ENCODE data around the gene MACROD2. TPM values are rescaled to one million over a fixed set of nuclear protein-coding genes. Genes with fewer than 3 reads are reported as not detected.

MACROD2 gene
- total RNA-seq, 2 experiments from 2014 or later = not detected

- no peak overlapping the region for H3K4me3 Mint-ChIP-seq
- no peaks in the 10 kb centered on the region for H3K27me3 Mint-ChIP-seq
- POLR2A ChIA-PET = no interaction called here
- no peak for DNase-seq
- no peaks in the 10 kb centered on the region for H3K36me3 Mint-ChIP-seq (ENCODE audit: low read depth)
- CTCF ChIA-PET = no interaction called here
- H3K4me1 Mint-ChIP-seq = no peaks in the 10 kb centered on the region
- peaks cover 10% of the 10 kb centered on the region for H3K9me3 Mint-ChIP-seq
- H3K27ac Mint-ChIP-seq = no peak overlapping the region
Observed at GRCh38 chr20:15378151-15378550, 1382.8 kb downstream of the MACROD2 start.

- Mint-ChIP-seq H3K36me3 (ENCODE audit: low read depth) (no peaks in the 10 kb centered on the region), H3K27ac (no peak overlapping the region), H3K9me3 (peaks cover 8% of the 10 kb centered on the region), H3K4me3 (no peak overlapping the region), H3K27me3 (no peaks in the 10 kb centered on the region), H3K4me1 (no peaks in the 10 kb centered on the region)
- POLR2A ChIA-PET = no interaction called here
- no peak for DNase-seq
- CTCF ChIA-PET = no interaction called here
Observed at GRCh38 chr20:15379681-15380296, 1384.5 kb downstream of the MACROD2 start.

- peaks cover 8% of the 10 kb centered on the region for H3K9me3 Mint-ChIP-seq
- DNase-seq = no peak
- ChIA-PET POLR2A (no interaction called here), CTCF (no interaction called here)
- no peak overlapping the region for H3K27ac Mint-ChIP-seq
- no peaks in the 10 kb centered on the region for H3K4me1 Mint-ChIP-seq
- H3K4me3 Mint-ChIP-seq = no peak overlapping the region
- H3K36me3 Mint-ChIP-seq (ENCODE audit: low read depth) = no peaks in the 10 kb centered on the region
- no peaks in the 10 kb centered on the region for H3K27me3 Mint-ChIP-seq
Observed at GRCh38 chr20:15380770-15381169, 1385.5 kb downstream of the MACROD2 start.

GRCh38 chr20:15387228-15387627 is 1391.9 kb downstream of the MACROD2 start:
- no peaks in the 10 kb centered on the region for H3K36me3 Mint-ChIP-seq (ENCODE audit: low read depth)
- no peaks in the 10 kb centered on the region for H3K27me3 Mint-ChIP-seq
- peaks cover 20% of the 10 kb centered on the region for H3K9me3 Mint-ChIP-seq
- H3K4me3 Mint-ChIP-seq = no peak overlapping the region
- ChIA-PET POLR2A (no interaction called here), CTCF (interaction anchor here (0.7 kb wide), 1 partner anchor 117 kb away, joined by 3 read pairs; no protein-coding TSS in a partner anchor)
- H3K4me1 Mint-ChIP-seq = no peaks in the 10 kb centered on the region
- DNase-seq = no peak
- no peak overlapping the region for H3K27ac Mint-ChIP-seq

- ChIA-PET CTCF (no interaction called here), POLR2A (no interaction called here)
- Mint-ChIP-seq H3K4me1 (no peaks in the 10 kb centered on the region), H3K27ac (no peak overlapping the region), H3K9me3 (peaks cover 2% of the 10 kb centered on the region), H3K27me3 (no peaks in the 10 kb centered on the region), H3K4me3 (no peak overlapping the region), H3K36me3 (ENCODE audit: low read depth) (no peaks in the 10 kb centered on the region)
- DNase-seq = no peak
Observed at GRCh38 chr20:15395457-15395856, 1400.1 kb downstream of the MACROD2 start.

- no peak for DNase-seq
- CTCF ChIA-PET = no interaction called here
- no peak overlapping the region for H3K4me3 Mint-ChIP-seq
Observed at GRCh38 chr20:15396026-15396425, 1400.7 kb downstream of the MACROD2 start.

GRCh38 chr20:15396900-15397299 is 1401.6 kb downstream of the MACROD2 start:
- POLR2A ChIA-PET = no interaction called here
- no peak overlapping the region for H3K4me3 Mint-ChIP-seq
- CTCF ChIA-PET = no interaction called here
- H3K4me1 Mint-ChIP-seq = no peaks in the 10 kb centered on the region
- no peak for DNase-seq
- H3K36me3 Mint-ChIP-seq (ENCODE audit: low read depth) = no peaks in the 10 kb centered on the region
- peaks cover 7% of the 10 kb centered on the region for H3K9me3 Mint-ChIP-seq
- H3K27me3 Mint-ChIP-seq = no peaks in the 10 kb centered on the region
- no peak overlapping the region for H3K27ac Mint-ChIP-seq

More at GRCh38 chr20:15396026-15396425, 1400.7 kb downstream of the MACROD2 start:
- POLR2A ChIA-PET = no interaction called here
- H3K9me3 Mint-ChIP-seq = peaks cover 6% of the 10 kb centered on the region
- no peaks in the 10 kb centered on the region for H3K27me3 Mint-ChIP-seq
- no peaks in the 10 kb centered on the region for H3K4me1 Mint-ChIP-seq
- H3K36me3 Mint-ChIP-seq (ENCODE audit: low read depth) = no peaks in the 10 kb centered on the region
- no peak overlapping the region for H3K27ac Mint-ChIP-seq

GRCh38 chr20:15399781-15400180 is 1404.5 kb downstream of the MACROD2 start:
- Mint-ChIP-seq H3K27ac (no peak overlapping the region), H3K9me3 (peaks cover 10% of the 10 kb centered on the region), H3K4me1 (no peaks in the 10 kb centered on the region), H3K4me3 (no peak overlapping the region), H3K36me3 (ENCODE audit: low read depth) (no peaks in the 10 kb centered on the region), H3K27me3 (no peaks in the 10 kb centered on the region)
- no peak for DNase-seq
- CTCF ChIA-PET = no interaction called here
- POLR2A ChIA-PET = no interaction called here

GRCh38 chr20:15406072-15406471 is 1410.8 kb downstream of the MACROD2 start:
- POLR2A ChIA-PET = no interaction called here
- Mint-ChIP-seq H3K27me3 (no peaks in the 10 kb centered on the region), H3K36me3 (ENCODE audit: low read depth) (no peaks in the 10 kb centered on the region), H3K4me1 (no peaks in the 10 kb centered on the region), H3K27ac (no peak overlapping the region), H3K9me3 (peaks cover 20% of the 10 kb centered on the region), H3K4me3 (no peak overlapping the region)
- CTCF ChIA-PET = no interaction called here
- DNase-seq = no peak

GRCh38 chr20:15411781-15412180 is 1416.5 kb downstream of the MACROD2 start:
- H3K9me3 Mint-ChIP-seq = peaks cover 28% of the 10 kb centered on the region
- no peak overlapping the region for H3K27ac Mint-ChIP-seq
- H3K27me3 Mint-ChIP-seq = no peaks in the 10 kb centered on the region
- POLR2A ChIA-PET = no interaction called here
- H3K4me1 Mint-ChIP-seq = no peaks in the 10 kb centered on the region
- CTCF ChIA-PET = no interaction called here
- DNase-seq = no peak
- H3K36me3 Mint-ChIP-seq (ENCODE audit: low read depth) = no peaks in the 10 kb centered on the region
- no peak overlapping the region for H3K4me3 Mint-ChIP-seq

GRCh38 chr20:15415908-15416307 is 1420.6 kb downstream of the MACROD2 start:
- DNase-seq = no peak
- H3K4me1 Mint-ChIP-seq = no peaks in the 10 kb centered on the region

GRCh38 chr20:15419856-15420255 is 1424.5 kb downstream of the MACROD2 start:
- CTCF ChIA-PET = no interaction called here
- H3K4me1 Mint-ChIP-seq = no peaks in the 10 kb centered on the region

More at GRCh38 chr20:15415908-15416307, 1420.6 kb downstream of the MACROD2 start:
- ChIA-PET POLR2A (no interaction called here), CTCF (no interaction called here)
- Mint-ChIP-seq H3K27me3 (no peaks in the 10 kb centered on the region), H3K36me3 (ENCODE audit: low read depth) (no peaks in the 10 kb centered on the region), H3K4me3 (no peak overlapping the region), H3K27ac (no peak overlapping the region), H3K9me3 (peaks cover 26% of the 10 kb centered on the region)

GRCh38 chr20:15422966-15423365 is 1427.7 kb downstream of the MACROD2 start:
- POLR2A ChIA-PET = no interaction called here
- Mint-ChIP-seq H3K27ac (no peak overlapping the region), H3K36me3 (ENCODE audit: low read depth) (no peaks in the 10 kb centered on the region), H3K4me1 (no peaks in the 10 kb centered on the region), H3K27me3 (no peaks in the 10 kb centered on the region), H3K9me3 (peaks cover 20% of the 10 kb centered on the region), H3K4me3 (no peak overlapping the region)
- CTCF ChIA-PET = no interaction called here
- DNase-seq = no peak

More at GRCh38 chr20:15419856-15420255, 1424.5 kb downstream of the MACROD2 start:
- no peak for DNase-seq
- Mint-ChIP-seq H3K36me3 (ENCODE audit: low read depth) (no peaks in the 10 kb centered on the region), H3K9me3 (peaks cover 19% of the 10 kb centered on the region), H3K4me3 (no peak overlapping the region), H3K27me3 (no peaks in the 10 kb centered on the region), H3K27ac (no peak overlapping the region)
- POLR2A ChIA-PET = no interaction called here

GRCh38 chr20:15439551-15439950 is 1444.2 kb downstream of the MACROD2 start:
- Mint-ChIP-seq H3K4me3 (no peak overlapping the region), H3K4me1 (no peaks in the 10 kb centered on the region), H3K27me3 (no peaks in the 10 kb centered on the region), H3K27ac (no peak overlapping the region), H3K36me3 (ENCODE audit: low read depth) (no peaks in the 10 kb centered on the region), H3K9me3 (peaks cover 16% of the 10 kb centered on the region)
- no peak for DNase-seq
- POLR2A ChIA-PET = no interaction called here
- CTCF ChIA-PET = no interaction called here

Measured in activated CD4-positive, alpha-beta memory T cell treated with anti-CD3 and anti-CD28 coated beads, Interleukin-2, amount 10 ng/mL, durations not matched to agents 7 days and 5 days (primary cell).